NCI-H146 treated with DMSO at 0.1 percent for 48 hours (cell line): ENCODE data around the gene IVD.

ENCODE experiments used
- DNase-seq: peaks from one replicate; lab custom pipeline; 2025; ENCODE audit not compliant: unreplicated experiment; lab: John Stamatoyannopoulos, UW

The IVD gene

GRCh38 chr15:40413036-40413435, 7.4 kb downstream of the IVD start:
- DNase-seq = no peak

GRCh38 chr15:40414816-40415215, 9.2 kb downstream of the IVD start:
- DNase-seq = no peak

GRCh38 chr15:40415226-40415625, 9.6 kb downstream of the IVD start:
- no peak for DNase-seq

- DNase-seq = no peak
These were observed 10.5 kb downstream of the IVD start for GRCh38 chr15:40416056-40416455.

- DNase-seq = no peak
These were observed 12.5 kb downstream of the IVD start for GRCh38 chr15:40418126-40418525.

- no peak for DNase-seq
These were observed 14.6 kb downstream of the IVD start for GRCh38 chr15:40420071-40420713.

- no peak for DNase-seq
These were observed 15.2 kb downstream of the IVD start for GRCh38 chr15:40420793-40421192.

- DNase-seq = peak; percentile 9
These were observed 15.9 kb downstream of the IVD start for GRCh38 chr15:40421246-40422157.

- DNase-seq = no peak
These were observed 19.0 kb downstream of the IVD start for GRCh38 chr15:40424483-40425115.

- DNase-seq = no peak
These were observed 20.1 kb downstream of the IVD start for GRCh38 chr15:40425681-40426080.

GRCh38 chr15:40427188-40427587, 21.6 kb downstream of the IVD start:
- no peak for DNase-seq

GRCh38 chr15:40428185-40428584, 22.6 kb downstream of the IVD start:
- DNase-seq = no peak

- no peak for DNase-seq
These were observed 23.6 kb downstream of the IVD start for GRCh38 chr15:40429068-40429710.

GRCh38 chr15:40430271-40430805, 24.7 kb downstream of the IVD start:
- DNase-seq = no peak

GRCh38 chr15:40435023-40435709, 29.6 kb downstream of the IVD start:
- DNase-seq = no peak

GRCh38 chr15:40435710-40436089, 30.1 kb downstream of the IVD start:
- no peak for DNase-seq

GRCh38 chr15:40436116-40436891, 30.7 kb downstream of the IVD start:
- DNase-seq = no peak

- no peak for DNase-seq
These were observed 31.5 kb downstream of the IVD start for GRCh38 chr15:40436892-40437751.
